ENCODE measurements around the gene RAMP1.

- TF ChIP-seq CTCF (IDR thresholded peaks at IDR 0.05) = no peak
- no peak for TF ChIP-seq POLR2A (IDR thresholded peaks at IDR 0.05)
Measured at GRCh38 chr2:237866101-237866621, 6.7 kb downstream of the RAMP1 start.

Measured in thyroid gland (tissue), 4 donors.